Gastroesophageal sphincter (tissue), 3 donors: ENCODE measurements around the gene KCTD19.

Experiments
- POLR2AphosphoS5 ChIP-seq: sonication (generic); formaldehyde crosslinking; IDR thresholded peaks from one replicate; pipeline ENCODE4 v1.6.1; 2017; ENCODE audit warnings: antibody characterized with exemption
- TF ChIP-seq, protein P1 (sequence below), 4 experiments: fragments of 200-600 bp in 2 of 4; fragments of 450-650 bp in 2 of 4; sonication (generic) in 1 of 4; IDR thresholded peaks; one replicate each; pipeline ENCODE4 v1.5.1; 2017 to 2019; ENCODE audit warnings: antibody characterized with exemption in 4 of 4, mild to moderate bottlenecking in 2 of 4, moderate library complexity in 2 of 4

- TF ChIP-seq, protein P1, sequence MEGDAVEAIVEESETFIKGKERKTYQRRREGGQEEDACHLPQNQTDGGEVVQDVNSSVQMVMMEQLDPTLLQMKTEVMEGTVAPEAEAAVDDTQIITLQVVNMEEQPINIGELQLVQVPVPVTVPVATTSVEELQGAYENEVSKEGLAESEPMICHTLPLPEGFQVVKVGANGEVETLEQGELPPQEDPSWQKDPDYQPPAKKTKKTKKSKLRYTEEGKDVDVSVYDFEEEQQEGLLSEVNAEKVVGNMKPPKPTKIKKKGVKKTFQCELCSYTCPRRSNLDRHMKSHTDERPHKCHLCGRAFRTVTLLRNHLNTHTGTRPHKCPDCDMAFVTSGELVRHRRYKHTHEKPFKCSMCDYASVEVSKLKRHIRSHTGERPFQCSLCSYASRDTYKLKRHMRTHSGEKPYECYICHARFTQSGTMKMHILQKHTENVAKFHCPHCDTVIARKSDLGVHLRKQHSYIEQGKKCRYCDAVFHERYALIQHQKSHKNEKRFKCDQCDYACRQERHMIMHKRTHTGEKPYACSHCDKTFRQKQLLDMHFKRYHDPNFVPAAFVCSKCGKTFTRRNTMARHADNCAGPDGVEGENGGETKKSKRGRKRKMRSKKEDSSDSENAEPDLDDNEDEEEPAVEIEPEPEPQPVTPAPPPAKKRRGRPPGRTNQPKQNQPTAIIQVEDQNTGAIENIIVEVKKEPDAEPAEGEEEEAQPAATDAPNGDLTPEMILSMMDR (IDR thresholded peaks at IDR 0.05): no peak
- TF ChIP-seq POLR2AphosphoS5: no peak
Measured at GRCh38 chr16:67241008-67241900, 85.3 kb downstream of the KCTD19 start.
